PC-9 (cell line): Measurements from ENCODE around the gene SLC8A2. TPM values are rescaled to one million over a fixed set of nuclear protein-coding genes. Genes with fewer than 3 reads are reported as not detected.

Experiments used
- BruUV-seq: library from RNA; stranded (reverse); fragments of 400-500 nt; replicated peaks from 2 replicates; lab custom pipeline; 2021; lab: Mats Ljungman, UMichigan
- CTCF ChIA-PET: fragments of 300-600 bp; sonication (Branson Sonifier 250); formaldehyde crosslinking; loops from one replicate; lab custom pipeline; 2022; ENCODE audit warnings: antibody characterized with exemption; lab: Charles Lee
- POLR2A ChIA-PET: fragments of 300-600 bp; sonication (Branson Sonifier 250); formaldehyde crosslinking; loops from one replicate; lab custom pipeline; 2022; ENCODE audit warnings: antibody characterized with exemption; ENCODE audit not compliant: unreplicated experiment; lab: Charles Lee
- DNase-seq, 2 experiments: peaks; one replicate each; pipeline versions ENCODE4 v3.0.0 to v3.0.0-alpha.2; 2015 to 2022; ENCODE audit warnings: mixed read lengths in 1 of 2
- H2AFZ ChIP-seq: fragments of 200-600 bp; sonication (generic); 2 replicates; pipeline ENCODE4 v1.8.1; 2017; ENCODE audit warnings: antibody characterized with exemption
- H3F3A ChIP-seq: fragments of 200-600 bp; sonication (generic); 2 replicates; pipeline ENCODE4 v1.8.1; 2017; ENCODE audit warnings: antibody characterized with exemption, mild to moderate bottlenecking, low read depth; ENCODE audit not compliant: insufficient read depth
- H3K27ac ChIP-seq: fragments of 200-600 bp; sonication (generic); 2 replicates; pipeline ENCODE4 v1.6.1; 2016; ENCODE audit warnings: mixed run types
- H3K27me3 ChIP-seq: fragments of 200-600 bp; sonication (generic); 2 replicates; pipeline ENCODE4 v1.6.1; 2016; ENCODE audit warnings: low read depth, mixed run types; ENCODE audit not compliant: insufficient read depth
- H3K36me3 ChIP-seq: fragments of 200-600 bp; sonication (generic); 2 replicates; pipeline ENCODE4 v1.6.1; 2016; ENCODE audit warnings: low read depth, mixed run types
- H3K4me1 ChIP-seq: fragments of 200-600 bp; sonication (generic); replicated peaks from 2 replicates; pipeline ENCODE4 v1.6.1; 2016; ENCODE audit warnings: mixed run types; ENCODE audit not compliant: insufficient read depth
- H3K4me2 ChIP-seq: fragments of 200-600 bp; sonication (generic); 2 replicates; pipeline ENCODE4 v1.6.1; 2017; ENCODE audit warnings: mixed run types
- H3K4me3 ChIP-seq: fragments of 200-600 bp; sonication (generic); 2 replicates; pipeline ENCODE4 v1.6.1; 2016; ENCODE audit warnings: mixed run types
- H3K79me2 ChIP-seq: fragments of 200-600 bp; sonication (generic); 2 replicates; pipeline ENCODE4 v1.6.1; 2017; ENCODE audit warnings: low read depth, mixed run types
- H3K9me2 ChIP-seq: fragments of 200-600 bp; sonication (generic); 2 replicates; pipeline ENCODE4 v1.8.1; 2017; ENCODE audit warnings: mild to moderate bottlenecking; ENCODE audit not compliant: insufficient read depth
- H3K9me3 ChIP-seq: fragments of 200-600 bp; sonication (generic); 2 replicates; pipeline ENCODE4 v1.8.1; 2016; ENCODE audit warnings: low read depth; ENCODE audit not compliant: insufficient read depth
- H4K20me1 ChIP-seq: fragments of 200-600 bp; sonication (generic); 2 replicates; pipeline ENCODE4 v1.8.1; 2017; ENCODE audit not compliant: insufficient read depth
- EZH2 ChIP-seq: fragments of 200-600 bp; sonication (generic); IDR thresholded peaks from 2 replicates; pipeline ENCODE4 v1.8.0; 2017; ENCODE audit warnings: antibody characterized with exemption, low read depth
- intact Hi-C: fragments of 100-400 bp; cut with micrococcal nuclease; formaldehyde crosslinking; loops from one replicate; pipeline ENCODE4 v1.10.0; 2022; ENCODE audit not compliant: unreplicated experiment
- total RNA-seq: library from RNA; stranded (reverse); gene quantifications from 2 replicates; pipeline ENCODE4 v1.2.3, GENCODE V29; 2021
- TF ChIP-seq, protein P1 (sequence below): fragments of 200-600 bp; sonication (generic); conservative IDR thresholded peaks from 2 replicates; pipeline ENCODE4 v1.6.1; 2017; ENCODE audit warnings: mixed run types, antibody characterized with exemption, mild to moderate bottlenecking, moderate library complexity

The SLC8A2 gene
- total RNA-seq, 1 experiment from 2014 or later: not detected

DNA sequence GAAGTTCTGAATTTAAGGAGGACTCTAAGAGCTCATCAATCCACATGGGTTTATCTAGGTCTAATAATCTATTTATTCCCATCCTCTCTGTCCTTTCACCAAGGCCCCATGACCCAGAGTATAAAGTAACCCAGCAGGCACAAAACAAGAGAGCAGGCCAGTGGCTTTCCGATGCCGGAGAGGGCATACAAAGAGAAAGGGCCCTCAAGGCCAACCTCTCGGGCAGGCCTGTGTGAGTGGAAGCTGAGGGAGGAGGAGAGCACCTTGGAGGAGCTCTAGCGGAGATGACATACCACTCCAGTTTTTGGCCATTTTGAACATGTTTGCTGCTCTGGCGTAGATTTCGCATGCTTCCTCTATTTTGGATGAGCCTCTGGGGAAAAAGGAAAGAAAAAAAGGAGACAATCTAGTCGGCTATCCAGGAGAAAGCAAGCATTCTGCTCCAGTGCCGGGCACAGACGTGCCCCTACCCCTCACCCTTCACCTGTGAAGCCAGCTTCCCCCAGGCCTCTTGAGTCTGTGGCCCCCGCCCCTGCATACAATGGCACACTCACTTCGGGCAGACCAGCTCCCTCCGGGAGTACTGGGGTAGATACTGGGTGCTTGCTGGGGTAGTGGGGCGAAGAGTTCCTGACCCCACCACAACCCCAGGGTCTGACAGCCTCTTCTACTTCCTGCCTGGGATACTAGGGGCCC, 31.6 kb upstream of the SLC8A2 start:
- BruUV-seq: no TSS peak
- no peak for DNase-seq
- H3K9me2 ChIP-seq: no peaks in the 10 kb centered on the region
- no peak overlapping the region for H3K4me3 ChIP-seq
- ChIA-PET CTCF (interaction anchor here (0.6 to 0.7 kb wide), 2 partner anchors 243 to 303 kb away, joined by 4 to 19 read pairs; no protein-coding TSS in a partner anchor), POLR2A (no interaction called here)
- H3K4me1 ChIP-seq: no peaks in the 10 kb centered on the region
- no peak overlapping the region for H2AFZ ChIP-seq
- H3K27ac ChIP-seq: no peak overlapping the region
- H3K36me3 ChIP-seq: no peaks in the 10 kb centered on the region
- peaks cover 20% of the 10 kb centered on the region; the same call in 1 of the 2 replicates for H4K20me1 ChIP-seq
- intact Hi-C loops: no loop called here
- H3K27me3 ChIP-seq: no peaks in the 10 kb centered on the region
- H3F3A ChIP-seq: 0 out of 2 replicates have a peak, but pooled peaks cover 3% of the 10 kb centered on the region
- H3K79me2 ChIP-seq: peaks cover under 1% of the 10 kb centered on the region
- TF ChIP-seq EZH2: no peak
- TF ChIP-seq, protein P1, sequence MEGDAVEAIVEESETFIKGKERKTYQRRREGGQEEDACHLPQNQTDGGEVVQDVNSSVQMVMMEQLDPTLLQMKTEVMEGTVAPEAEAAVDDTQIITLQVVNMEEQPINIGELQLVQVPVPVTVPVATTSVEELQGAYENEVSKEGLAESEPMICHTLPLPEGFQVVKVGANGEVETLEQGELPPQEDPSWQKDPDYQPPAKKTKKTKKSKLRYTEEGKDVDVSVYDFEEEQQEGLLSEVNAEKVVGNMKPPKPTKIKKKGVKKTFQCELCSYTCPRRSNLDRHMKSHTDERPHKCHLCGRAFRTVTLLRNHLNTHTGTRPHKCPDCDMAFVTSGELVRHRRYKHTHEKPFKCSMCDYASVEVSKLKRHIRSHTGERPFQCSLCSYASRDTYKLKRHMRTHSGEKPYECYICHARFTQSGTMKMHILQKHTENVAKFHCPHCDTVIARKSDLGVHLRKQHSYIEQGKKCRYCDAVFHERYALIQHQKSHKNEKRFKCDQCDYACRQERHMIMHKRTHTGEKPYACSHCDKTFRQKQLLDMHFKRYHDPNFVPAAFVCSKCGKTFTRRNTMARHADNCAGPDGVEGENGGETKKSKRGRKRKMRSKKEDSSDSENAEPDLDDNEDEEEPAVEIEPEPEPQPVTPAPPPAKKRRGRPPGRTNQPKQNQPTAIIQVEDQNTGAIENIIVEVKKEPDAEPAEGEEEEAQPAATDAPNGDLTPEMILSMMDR: no peak
- no peak overlapping the region for H3K4me2 ChIP-seq
- no peaks in the 10 kb centered on the region for H3K9me3 ChIP-seq

- no peaks in the 10 kb centered on the region for H3K9me2 ChIP-seq
- H3K36me3 ChIP-seq: no peaks in the 10 kb centered on the region
- no peaks in the 10 kb centered on the region for H3K27me3 ChIP-seq
- no peak overlapping the region for H3K4me2 ChIP-seq
- no peak overlapping the region for H2AFZ ChIP-seq
- H3K9me3 ChIP-seq: no peaks in the 10 kb centered on the region
- ChIA-PET POLR2A (no interaction called here), CTCF (no interaction called here)
- H3K4me1 ChIP-seq: no peaks in the 10 kb centered on the region
- H3K79me2 ChIP-seq: no peaks in the 10 kb centered on the region
- no peak for DNase-seq
- H4K20me1 ChIP-seq: peaks cover 14% of the 10 kb centered on the region; the same call in 1 of the 2 replicates
- no TSS peak for BruUV-seq
- H3K27ac ChIP-seq: no peak overlapping the region
- intact Hi-C loops: no loop called here
- no peak overlapping the region for H3K4me3 ChIP-seq
- 0 out of 2 replicates have a peak, but pooled peaks cover 3% of the 10 kb centered on the region for H3F3A ChIP-seq
- no peak for TF ChIP-seq EZH2
- TF ChIP-seq, protein P1: no peak
Observed at GRCh38 chr19:47499863-47500830, 28.5 kb upstream of the SLC8A2 start.

DNA sequence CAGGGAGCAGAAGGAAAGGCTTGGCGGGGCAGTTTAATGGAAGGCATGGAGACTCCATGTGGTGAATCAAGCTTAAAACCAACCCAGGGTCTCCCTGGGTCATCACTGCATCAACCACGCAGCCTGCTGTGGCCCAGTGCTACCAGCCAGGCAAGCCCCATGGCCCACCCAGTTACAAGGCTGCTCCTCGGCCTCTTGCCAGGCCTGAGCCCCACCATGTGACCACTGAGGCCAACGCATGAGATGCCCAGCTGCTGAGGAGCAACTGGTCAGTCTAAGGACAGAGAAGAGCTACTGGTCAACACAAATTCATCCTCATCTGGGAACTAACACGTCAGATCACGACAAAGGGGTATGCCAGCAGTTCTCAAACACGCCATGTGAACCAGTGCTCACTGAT, 27.7 kb upstream of the SLC8A2 start:
- ChIA-PET CTCF (no interaction called here), POLR2A (no interaction called here)
- no peak overlapping the region for H3K4me3 ChIP-seq
- no peaks in the 10 kb centered on the region for H3K4me1 ChIP-seq
- H3K79me2 ChIP-seq: no peaks in the 10 kb centered on the region
- no peak overlapping the region for H2AFZ ChIP-seq
- BruUV-seq: no TSS peak
- no peak for TF ChIP-seq EZH2
- TF ChIP-seq, protein P1: no peak
- H3K36me3 ChIP-seq: no peaks in the 10 kb centered on the region
- H3K27ac ChIP-seq: no peak overlapping the region
- H3K27me3 ChIP-seq: no peaks in the 10 kb centered on the region
- no peaks in the 10 kb centered on the region for H3K9me2 ChIP-seq
- no peaks in the 10 kb centered on the region for H3K9me3 ChIP-seq
- no peak overlapping the region for H3K4me2 ChIP-seq
- 0 out of 2 replicates have a peak, but pooled peaks cover 3% of the 10 kb centered on the region for H3F3A ChIP-seq
- H4K20me1 ChIP-seq: peaks cover 8% of the 10 kb centered on the region; the same call in 1 of the 2 replicates
- intact Hi-C loops: no loop called here
- DNase-seq: no peak
